HG02763 (cell line): ENCODE measurements around the gene SLC25A39.
"Not testable (repeated sequence)": the region's sequence is repeated elsewhere in the genome, so short reads cannot be mapped to it uniquely, and the experiment has no call there.

Source experiments
- ATAC-seq: cut with Tn5 transposase; IDR thresholded peaks from one replicate; pipeline ENCODE4 v1.9.1; 2021; ENCODE audit warnings: mild to moderate bottlenecking, moderate library complexity; ENCODE audit not compliant: unreplicated experiment

The SLC25A39 gene

GRCh38 chr17:44354582-44355561, 30.2 kb upstream of the SLC25A39 start:
- ATAC-seq: no peak

DNA sequence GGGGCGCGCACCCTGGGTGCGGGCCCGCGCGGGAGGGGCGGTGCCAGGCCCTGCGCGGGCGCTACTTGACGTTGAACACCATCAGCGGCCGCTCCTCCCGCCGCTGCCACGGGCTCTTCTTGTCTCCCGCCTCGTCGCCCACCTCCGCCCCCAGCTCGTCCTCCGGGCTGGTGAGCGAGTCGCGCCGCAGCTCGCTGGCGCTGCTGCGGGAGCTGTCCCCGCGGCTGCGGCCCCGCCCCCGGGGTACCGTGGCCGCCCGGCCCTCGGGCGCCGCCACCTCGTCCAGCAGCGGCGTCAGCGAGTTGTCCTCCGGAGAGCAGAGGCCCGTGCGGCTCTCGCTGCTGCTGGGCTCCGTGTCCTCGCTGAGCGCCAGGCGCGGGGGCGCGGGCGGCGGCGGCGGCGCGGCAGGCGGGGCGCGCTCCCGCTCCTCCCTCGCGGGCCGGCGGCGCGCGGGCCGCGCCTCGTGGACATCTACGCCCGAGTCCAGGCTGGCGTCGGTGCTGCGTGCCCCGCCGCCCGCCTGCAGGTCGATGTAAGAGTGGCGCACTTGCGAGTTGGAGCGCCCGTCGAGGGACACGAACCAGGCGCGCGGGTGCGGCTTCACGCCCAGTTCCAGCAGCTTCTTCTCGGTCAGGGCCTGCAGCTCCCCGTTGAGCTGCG, 29.2 kb upstream of the SLC25A39 start:
- no peak for ATAC-seq

DNA sequence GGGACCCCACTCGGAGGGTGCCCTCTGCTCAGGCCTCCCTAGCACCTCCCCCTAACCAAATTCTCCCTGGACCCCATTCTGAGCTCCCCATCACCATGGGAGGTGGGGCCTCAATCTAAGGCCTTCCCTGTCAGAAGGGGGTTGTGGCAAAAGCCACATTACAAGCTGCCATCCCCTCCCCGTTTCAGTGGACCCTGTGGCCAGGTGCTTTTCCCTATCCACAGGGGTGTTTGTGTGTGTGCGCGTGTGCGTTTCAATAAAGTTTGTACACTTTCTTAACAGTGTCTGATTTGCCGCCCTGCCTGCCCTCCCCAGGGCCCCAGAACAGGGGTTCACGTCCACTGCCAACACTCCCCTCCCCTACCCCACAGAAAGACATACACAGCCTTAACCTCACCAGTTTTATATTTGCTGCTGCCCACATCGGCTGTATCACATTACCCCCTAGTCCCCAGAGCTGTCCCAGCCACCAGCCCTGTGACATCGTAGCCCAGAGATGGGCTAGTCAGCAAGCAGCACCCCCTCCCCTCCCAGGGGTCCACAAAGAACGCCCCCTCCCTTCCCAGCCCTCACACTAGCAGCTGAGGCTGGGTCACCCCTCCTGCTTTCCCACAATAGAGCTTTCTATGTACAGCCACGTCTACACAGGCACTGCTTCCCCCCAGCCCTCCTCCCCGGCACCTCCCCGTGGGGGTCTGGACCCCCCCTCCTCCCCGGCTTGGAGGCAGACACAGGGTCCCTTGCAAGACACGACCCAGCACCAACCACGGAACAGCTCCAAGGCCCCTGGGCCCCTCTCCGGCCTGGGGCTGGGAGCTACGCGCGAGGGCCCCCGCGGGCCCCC, 28.4 kb upstream of the SLC25A39 start:
- ATAC-seq: no peak

DNA sequence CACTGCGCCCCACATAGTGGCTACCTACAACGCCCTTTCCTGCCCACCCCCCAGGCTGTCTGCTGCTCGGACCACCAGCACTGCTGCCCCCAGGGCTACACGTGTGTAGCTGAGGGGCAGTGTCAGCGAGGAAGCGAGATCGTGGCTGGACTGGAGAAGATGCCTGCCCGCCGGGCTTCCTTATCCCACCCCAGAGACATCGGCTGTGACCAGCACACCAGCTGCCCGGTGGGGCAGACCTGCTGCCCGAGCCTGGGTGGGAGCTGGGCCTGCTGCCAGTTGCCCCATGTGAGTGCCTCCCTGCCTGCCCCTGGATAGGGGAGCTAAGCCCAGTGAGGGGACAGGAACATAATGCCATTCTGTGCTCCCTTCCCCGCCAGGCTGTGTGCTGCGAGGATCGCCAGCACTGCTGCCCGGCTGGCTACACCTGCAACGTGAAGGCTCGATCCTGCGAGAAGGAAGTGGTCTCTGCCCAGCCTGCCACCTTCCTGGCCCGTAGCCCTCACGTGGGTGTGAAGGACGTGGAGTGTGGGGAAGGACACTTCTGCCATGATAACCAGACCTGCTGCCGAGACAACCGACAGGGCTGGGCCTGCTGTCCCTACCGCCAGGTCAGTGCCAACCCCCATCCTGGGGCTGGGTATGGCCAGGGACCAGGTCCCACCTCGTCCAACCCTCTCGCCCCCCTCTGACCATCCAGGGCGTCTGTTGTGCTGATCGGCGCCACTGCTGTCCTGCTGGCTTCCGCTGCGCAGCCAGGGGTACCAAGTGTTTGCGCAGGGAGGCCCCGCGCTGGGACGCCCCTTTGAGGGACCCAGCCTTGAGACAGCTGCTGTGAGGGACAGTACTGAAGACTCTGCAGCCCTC, 27.6 kb upstream of the SLC25A39 start:
- ATAC-seq: no peak

GRCh38 chr17:44351464-44351863, 26.8 kb upstream of the SLC25A39 start:
- no peak for ATAC-seq

DNA sequence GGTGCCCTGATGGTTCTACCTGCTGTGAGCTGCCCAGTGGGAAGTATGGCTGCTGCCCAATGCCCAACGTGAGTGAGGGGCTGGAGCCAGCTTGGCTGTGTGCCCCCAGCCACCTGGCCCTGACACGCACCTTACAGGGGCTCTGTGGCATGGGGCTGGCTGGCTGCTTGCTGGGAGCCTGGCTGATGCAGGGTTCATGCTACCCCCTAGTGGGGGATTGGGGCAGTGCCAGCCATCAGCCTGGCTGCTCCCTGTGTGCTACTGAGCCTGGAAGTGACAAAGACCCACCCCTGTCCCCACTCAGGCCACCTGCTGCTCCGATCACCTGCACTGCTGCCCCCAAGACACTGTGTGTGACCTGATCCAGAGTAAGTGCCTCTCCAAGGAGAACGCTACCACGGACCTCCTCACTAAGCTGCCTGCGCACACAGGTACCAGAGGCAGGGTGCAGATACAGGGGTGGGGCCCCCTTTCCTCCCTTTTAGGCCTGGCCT, 26.2 kb upstream of the SLC25A39 start:
- ATAC-seq: no peak

DNA sequence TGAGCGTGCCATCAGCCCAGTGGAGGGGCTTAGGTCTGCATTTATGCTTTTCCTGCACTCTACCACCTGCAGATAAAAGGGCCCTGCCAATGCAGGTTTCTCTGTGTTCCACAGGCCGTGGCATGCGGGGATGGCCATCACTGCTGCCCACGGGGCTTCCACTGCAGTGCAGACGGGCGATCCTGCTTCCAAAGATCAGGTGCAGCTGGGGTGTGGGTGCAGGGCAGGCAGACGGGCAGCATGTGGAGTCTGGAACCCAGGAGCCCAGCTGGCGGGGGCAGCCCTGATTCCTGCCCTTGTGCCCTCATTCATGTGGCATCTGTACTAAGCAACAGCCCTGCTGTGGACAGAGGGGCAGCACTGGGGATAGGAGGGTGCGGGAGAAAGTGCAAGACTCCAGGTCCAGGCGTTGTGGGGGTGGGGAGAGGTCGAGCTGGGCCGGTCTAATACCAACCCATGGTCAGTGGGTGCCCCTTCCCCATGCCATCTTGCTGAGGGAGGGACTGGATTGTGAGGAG, 25.0 kb upstream of the SLC25A39 start:
- no peak for ATAC-seq

GRCh38 chr17:44348988-44349364, 24.4 kb upstream of the SLC25A39 start:
- no peak for ATAC-seq

GRCh38 chr17:44348234-44348987, 23.8 kb upstream of the SLC25A39 start:
- peak; percentile 38 for ATAC-seq

- not testable (repeated sequence) for ATAC-seq
Observed at GRCh38 chr17:44347206-44348055, 22.8 kb upstream of the SLC25A39 start.

- no peak for ATAC-seq
Observed at GRCh38 chr17:44346064-44346844, 21.6 kb upstream of the SLC25A39 start.

- ATAC-seq: no peak
Observed at GRCh38 chr17:44345454-44346026, 20.9 kb upstream of the SLC25A39 start.

DNA sequence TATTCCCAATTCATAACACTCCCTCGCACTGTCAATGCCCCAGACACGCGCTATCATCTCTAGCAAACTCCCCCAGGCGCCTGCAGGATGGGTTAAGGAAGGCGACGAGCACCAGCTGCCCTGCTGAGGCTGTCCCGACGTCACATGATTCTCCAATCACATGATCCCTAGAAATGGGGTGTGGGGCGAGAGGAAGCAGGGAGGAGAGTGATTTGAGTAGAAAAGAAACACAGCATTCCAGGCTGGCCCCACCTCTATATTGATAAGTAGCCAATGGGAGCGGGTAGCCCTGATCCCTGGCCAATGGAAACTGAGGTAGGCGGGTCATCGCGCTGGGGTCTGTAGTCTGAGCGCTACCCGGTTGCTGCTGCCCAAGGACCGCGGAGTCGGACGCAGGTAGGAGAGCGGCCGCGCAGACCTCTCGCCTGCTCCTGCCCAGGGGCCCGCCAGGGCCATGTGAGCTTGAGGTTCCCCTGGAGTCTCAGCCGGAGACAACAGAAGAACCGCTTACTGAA, 20.4 kb upstream of the SLC25A39 start, which contains the start of gene GRN:
GRN (plus strand) TSS at position 364 of the 515 bp plus-strand sequence. CDS start 3,863 bp downstream, outside the sequence.
- ATAC-seq: peak; percentile 63

DNA sequence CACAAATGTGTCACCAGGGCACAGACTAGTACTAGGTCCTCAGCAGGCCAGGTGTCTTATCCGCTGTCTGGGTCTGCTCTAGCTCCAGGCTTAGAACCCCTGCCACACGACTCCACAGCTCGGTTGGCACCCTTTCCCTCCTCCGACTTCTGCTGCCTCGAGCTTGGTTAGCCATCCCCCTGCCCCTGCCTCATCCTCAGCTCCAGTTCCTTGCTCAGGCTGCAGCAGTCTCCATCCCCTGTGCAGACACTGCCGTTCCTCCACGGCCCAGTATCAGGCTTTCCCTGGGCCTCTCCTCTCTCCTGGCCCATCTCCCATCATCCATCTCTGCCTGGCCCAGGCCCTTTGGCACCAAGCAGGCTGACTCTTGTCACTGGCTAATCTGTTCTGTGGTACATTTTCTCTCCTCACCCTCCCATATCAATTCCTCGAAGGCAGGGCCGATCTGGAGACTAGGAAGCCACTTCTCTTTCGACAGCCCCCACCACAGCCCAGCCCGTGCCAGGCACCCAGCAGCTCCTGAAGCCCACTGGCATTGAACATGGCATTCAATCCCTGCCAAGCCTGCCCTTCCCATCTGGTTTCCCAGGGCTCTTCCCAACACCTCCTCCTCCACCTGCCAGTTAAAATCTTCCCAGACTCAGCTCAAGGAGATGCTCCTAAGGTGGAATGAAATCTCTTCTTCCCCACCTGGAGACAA, 19.0 kb upstream of the SLC25A39 start:
- no peak for ATAC-seq

- not testable (repeated sequence) for ATAC-seq
Observed at GRCh38 chr17:44340553-44340952, 15.9 kb upstream of the SLC25A39 start.

DNA sequence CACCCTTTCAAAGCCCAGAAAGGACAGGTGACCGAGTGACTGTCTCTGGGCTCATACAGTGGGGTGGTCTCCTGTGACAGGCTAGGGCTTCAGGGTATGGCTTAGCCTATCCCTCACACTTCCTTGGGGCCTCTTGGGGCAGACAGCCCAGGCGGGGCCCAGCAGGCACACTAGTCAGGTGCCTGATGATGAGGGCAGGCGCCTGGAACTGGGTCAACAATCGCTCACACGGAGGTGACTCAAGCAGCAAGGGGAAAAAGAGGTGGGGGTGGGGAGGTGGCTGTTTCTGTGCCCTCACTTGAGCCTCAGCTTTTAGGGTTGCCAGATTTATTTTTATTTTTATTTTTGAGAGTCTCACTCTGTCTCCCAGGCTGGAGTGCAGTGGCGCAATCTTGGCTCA, 14.1 kb upstream of the SLC25A39 start:
- ATAC-seq: no peak
